Stimulated activated memory B cell treated with anti-CD40 and anti-IgM and Interleukin-4, amounts not matched to agents 10 μg/mL and 1 μg/mL and 100 μg/mL, for 72 hours (primary cell): Measurements from ENCODE around the gene PAPLN.
"Not testable (repeated sequence)": the region's sequence is repeated elsewhere in the genome, so short reads cannot be mapped to it uniquely, and the experiment has no call there.

ENCODE experiments used
- ATAC-seq: fragments of 150-1000 bp; cut with Tn5 transposase; 2 replicates; pipeline ENCODE4 v1.10.0; 2021
- H3K27ac Mint-ChIP-seq: one replicate; pipeline ENCODE4 v1.8.0; 2022; ENCODE audit warnings: mild to moderate bottlenecking, mixed read lengths
- H3K27me3 Mint-ChIP-seq: one replicate; pipeline ENCODE4 v1.8.0; 2022; ENCODE audit warnings: mixed read lengths
- H3K36me3 Mint-ChIP-seq: one replicate; pipeline ENCODE4 v1.8.0; 2022; ENCODE audit warnings: mixed read lengths
- H3K4me1 Mint-ChIP-seq: one replicate; pipeline ENCODE4 v1.8.0; 2022; ENCODE audit warnings: mixed read lengths
- H3K4me3 Mint-ChIP-seq: one replicate; pipeline ENCODE4 v1.8.0; 2022; ENCODE audit warnings: mild to moderate bottlenecking, moderate library complexity, mixed read lengths
- H3K9me3 Mint-ChIP-seq: one replicate; pipeline ENCODE4 v1.8.0; 2022; ENCODE audit warnings: mixed read lengths

Gene PAPLN

GRCh38 chr14:73237219-73237785, at the start of gene PAPLN:
Gene PAPLN (plus strand): TSS chr14:73237506. CDS start chr14:73239779, 2,273 bp downstream.
- Mint-ChIP-seq H3K4me1 (peaks cover 63% of the 10 kb centered on the region), H3K9me3 (no peaks in the 10 kb centered on the region)

GRCh38 chr14:73188501-73188911, 48.8 kb upstream of the PAPLN start:
- Mint-ChIP-seq H3K27ac (no peak overlapping the region), H3K4me3 (no peak overlapping the region), H3K9me3 (no peaks in the 10 kb centered on the region), H3K27me3 (no peaks in the 10 kb centered on the region), H3K4me1 (no peaks in the 10 kb centered on the region), H3K36me3 (peaks cover 45% of the 10 kb centered on the region)
- ATAC-seq = no peak

More at GRCh38 chr14:73237219-73237785, at the start of gene PAPLN:
- Mint-ChIP-seq H3K27me3 (peaks cover 79% of the 10 kb centered on the region), H3K4me3 (peak within 1 kb of the TSS; percentile 69), H3K27ac (no peak within 1 kb of the TSS), H3K36me3 (no peaks in the 10 kb centered on the region)
- ATAC-seq = peak; percentile 25

GRCh38 chr14:73189651-73190050, 47.7 kb upstream of the PAPLN start:
- H3K36me3 Mint-ChIP-seq = peaks cover 57% of the 10 kb centered on the region
- no peak for ATAC-seq
- no peak overlapping the region for H3K27ac Mint-ChIP-seq
- no peaks in the 10 kb centered on the region for H3K4me1 Mint-ChIP-seq
- no peak overlapping the region for H3K4me3 Mint-ChIP-seq
- H3K9me3 Mint-ChIP-seq = no peaks in the 10 kb centered on the region
- H3K27me3 Mint-ChIP-seq = no peaks in the 10 kb centered on the region

- H3K4me1 Mint-ChIP-seq = no peaks in the 10 kb centered on the region
- no peak overlapping the region for H3K27ac Mint-ChIP-seq
- H3K9me3 Mint-ChIP-seq = no peaks in the 10 kb centered on the region
- H3K36me3 Mint-ChIP-seq = peaks cover 72% of the 10 kb centered on the region
- H3K27me3 Mint-ChIP-seq = no peaks in the 10 kb centered on the region
- no peak for ATAC-seq
- no peak overlapping the region for H3K4me3 Mint-ChIP-seq
Measured at GRCh38 chr14:73191441-73191840, 45.9 kb upstream of the PAPLN start.

- H3K27ac Mint-ChIP-seq, H3K9me3 Mint-ChIP-seq, ATAC-seq, H3K27me3 Mint-ChIP-seq, H3K4me3 Mint-ChIP-seq, H3K4me1 Mint-ChIP-seq: not testable (repeated sequence)
- H3K36me3 Mint-ChIP-seq = peaks cover 76% of the 10 kb centered on the region
Measured at GRCh38 chr14:73194306-73194705, 43.0 kb upstream of the PAPLN start.

- Mint-ChIP-seq H3K27ac (no peak overlapping the region), H3K4me1 (no peaks in the 10 kb centered on the region), H3K36me3 (peaks cover 86% of the 10 kb centered on the region), H3K9me3 (no peaks in the 10 kb centered on the region), H3K27me3 (no peaks in the 10 kb centered on the region), H3K4me3 (no peak overlapping the region)
- no peak for ATAC-seq
Measured at GRCh38 chr14:73198253-73198652, 39.1 kb upstream of the PAPLN start.

- H3K36me3 Mint-ChIP-seq = peaks cover 80% of the 10 kb centered on the region
- H3K27me3 Mint-ChIP-seq = no peaks in the 10 kb centered on the region
- no peak overlapping the region for H3K4me3 Mint-ChIP-seq
- no peak overlapping the region for H3K27ac Mint-ChIP-seq
- H3K9me3 Mint-ChIP-seq = no peaks in the 10 kb centered on the region
- ATAC-seq = no peak
- H3K4me1 Mint-ChIP-seq = no peaks in the 10 kb centered on the region
Measured at GRCh38 chr14:73203527-73203926, 33.8 kb upstream of the PAPLN start.

- H3K27me3 Mint-ChIP-seq = no peaks in the 10 kb centered on the region
- peaks cover 71% of the 10 kb centered on the region for H3K36me3 Mint-ChIP-seq
- no peak for ATAC-seq
- H3K4me1 Mint-ChIP-seq = no peaks in the 10 kb centered on the region
- H3K4me3 Mint-ChIP-seq = no peak overlapping the region
- H3K27ac Mint-ChIP-seq = no peak overlapping the region
- H3K9me3 Mint-ChIP-seq = no peaks in the 10 kb centered on the region
Measured at GRCh38 chr14:73207615-73208014, 29.7 kb upstream of the PAPLN start.

GRCh38 chr14:73208390-73208789, 28.9 kb upstream of the PAPLN start:
- ATAC-seq = no peak
- peaks cover 69% of the 10 kb centered on the region for H3K36me3 Mint-ChIP-seq
- H3K4me3 Mint-ChIP-seq = no peak overlapping the region
- H3K9me3 Mint-ChIP-seq = no peaks in the 10 kb centered on the region
- no peak overlapping the region for H3K27ac Mint-ChIP-seq
- no peaks in the 10 kb centered on the region for H3K27me3 Mint-ChIP-seq
- no peaks in the 10 kb centered on the region for H3K4me1 Mint-ChIP-seq

- H3K27ac Mint-ChIP-seq = no peak overlapping the region
- no peaks in the 10 kb centered on the region for H3K9me3 Mint-ChIP-seq
- H3K36me3 Mint-ChIP-seq = peaks cover 74% of the 10 kb centered on the region
- H3K4me1 Mint-ChIP-seq = no peaks in the 10 kb centered on the region
- H3K4me3 Mint-ChIP-seq = no peak overlapping the region
- no peak for ATAC-seq
- no peaks in the 10 kb centered on the region for H3K27me3 Mint-ChIP-seq
Measured at GRCh38 chr14:73208846-73209245, 28.5 kb upstream of the PAPLN start.

- Mint-ChIP-seq H3K4me1 (no peaks in the 10 kb centered on the region), H3K27ac (no peak overlapping the region), H3K36me3 (peaks cover 74% of the 10 kb centered on the region), H3K27me3 (no peaks in the 10 kb centered on the region), H3K9me3 (no peaks in the 10 kb centered on the region), H3K4me3 (no peak overlapping the region)
- ATAC-seq = no peak
Measured at GRCh38 chr14:73209953-73210352, 27.4 kb upstream of the PAPLN start.

- no peak overlapping the region for H3K27ac Mint-ChIP-seq
- H3K27me3 Mint-ChIP-seq = no peaks in the 10 kb centered on the region
- ATAC-seq = no peak
- no peaks in the 10 kb centered on the region for H3K9me3 Mint-ChIP-seq
- no peaks in the 10 kb centered on the region for H3K4me1 Mint-ChIP-seq
- H3K4me3 Mint-ChIP-seq = no peak overlapping the region
- H3K36me3 Mint-ChIP-seq = peaks cover 74% of the 10 kb centered on the region
Measured at GRCh38 chr14:73211251-73212040, 25.9 kb upstream of the PAPLN start.

GRCh38 chr14:73216030-73216429, 21.3 kb upstream of the PAPLN start:
- no peaks in the 10 kb centered on the region for H3K4me1 Mint-ChIP-seq
- no peaks in the 10 kb centered on the region for H3K27me3 Mint-ChIP-seq
- no peak overlapping the region for H3K4me3 Mint-ChIP-seq
- no peak overlapping the region for H3K27ac Mint-ChIP-seq
- no peak for ATAC-seq
- H3K36me3 Mint-ChIP-seq = peaks cover 60% of the 10 kb centered on the region
- H3K9me3 Mint-ChIP-seq = no peaks in the 10 kb centered on the region

- no peak overlapping the region for H3K27ac Mint-ChIP-seq
- no peak overlapping the region for H3K4me3 Mint-ChIP-seq
- no peak for ATAC-seq
- no peaks in the 10 kb centered on the region for H3K27me3 Mint-ChIP-seq
- H3K36me3 Mint-ChIP-seq = peaks cover 69% of the 10 kb centered on the region
- H3K9me3 Mint-ChIP-seq = no peaks in the 10 kb centered on the region
- peaks cover 10% of the 10 kb centered on the region for H3K4me1 Mint-ChIP-seq
Measured at GRCh38 chr14:73217411-73217810, 19.9 kb upstream of the PAPLN start.

- Mint-ChIP-seq H3K4me3 (no peak overlapping the region), H3K27me3 (no peaks in the 10 kb centered on the region), H3K9me3 (no peaks in the 10 kb centered on the region), H3K4me1 (peaks cover 20% of the 10 kb centered on the region), H3K36me3 (peaks cover 73% of the 10 kb centered on the region), H3K27ac (no peak overlapping the region)
- no peak for ATAC-seq
Measured at GRCh38 chr14:73220061-73220460, 17.2 kb upstream of the PAPLN start.

- Mint-ChIP-seq H3K27ac (no peak overlapping the region), H3K4me3 (no peak overlapping the region), H3K36me3 (peaks cover 73% of the 10 kb centered on the region), H3K9me3 (no peaks in the 10 kb centered on the region), H3K4me1 (peaks cover 20% of the 10 kb centered on the region), H3K27me3 (no peaks in the 10 kb centered on the region)
- no peak for ATAC-seq
Measured at GRCh38 chr14:73220634-73221033, 16.7 kb upstream of the PAPLN start.
